Suppressor macrophage (primary cell): ENCODE results near the gene CCDC8.
"Not testable (repeated sequence)": the region's sequence is repeated elsewhere in the genome, so short reads cannot be mapped to it uniquely, and the experiment has no call there.

Experiments
- DNase-seq, 4 experiments: peaks; one replicate each; pipeline ENCODE4 v3.0.0-alpha.2; 2020 to 2022

CCDC8 gene

GRCh38 chr19:46427518-46428045 lies 14.2 kb upstream of the CCDC8 start:
- no peak for DNase-seq

- DNase-seq: peak; percentile 28 to 49 (median 46)
Measured at GRCh38 chr19:46426506-46427162, 13.3 kb upstream of the CCDC8 start.

GRCh38 chr19:46426035-46426505 lies 12.7 kb upstream of the CCDC8 start:
- DNase-seq: no peak

GRCh38 chr19:46423188-46423587 lies 9.8 kb upstream of the CCDC8 start:
- DNase-seq: no peak

DNA sequence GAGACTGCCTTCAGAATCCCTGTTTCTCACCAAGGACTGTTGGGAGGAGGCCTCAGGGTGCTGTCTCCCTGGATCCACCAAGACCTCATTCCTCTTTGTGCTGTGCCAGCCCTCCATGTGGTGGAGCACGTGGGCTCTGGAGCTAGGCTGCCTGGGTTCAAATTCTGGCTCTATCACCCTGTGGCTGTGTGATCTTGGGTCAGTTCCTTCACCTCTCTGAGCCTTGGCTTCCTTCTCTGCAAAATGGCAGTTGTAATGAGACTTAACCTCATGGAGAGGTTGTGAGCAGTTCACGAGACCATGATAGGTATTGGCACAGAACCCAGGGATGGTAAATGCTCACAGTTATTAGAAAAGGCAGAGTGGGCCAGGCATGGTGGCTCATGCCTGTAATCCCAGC lies 9.0 kb upstream of the CCDC8 start:
- no peak for DNase-seq

DNA sequence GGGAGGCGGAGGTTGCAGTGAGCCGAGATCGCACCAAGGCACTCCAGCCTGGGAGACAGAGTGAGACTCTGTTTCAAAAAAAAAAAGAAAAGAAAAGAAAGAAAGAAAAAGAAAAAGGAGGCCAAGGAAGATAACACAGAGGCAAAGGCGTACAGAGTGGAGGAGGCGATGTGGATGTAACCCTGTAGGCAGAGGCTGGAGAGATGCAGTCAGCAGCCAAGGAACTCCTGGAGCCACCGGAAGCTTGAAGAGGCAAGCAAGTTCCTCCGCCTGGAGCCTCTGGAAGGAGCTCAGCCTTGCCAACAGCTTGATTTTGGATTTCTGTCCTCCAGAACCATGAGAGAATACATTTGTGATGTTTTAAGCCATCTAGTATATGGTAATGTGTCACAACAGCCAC lies 6.7 kb upstream of the CCDC8 start:
- no peak for DNase-seq

DNA sequence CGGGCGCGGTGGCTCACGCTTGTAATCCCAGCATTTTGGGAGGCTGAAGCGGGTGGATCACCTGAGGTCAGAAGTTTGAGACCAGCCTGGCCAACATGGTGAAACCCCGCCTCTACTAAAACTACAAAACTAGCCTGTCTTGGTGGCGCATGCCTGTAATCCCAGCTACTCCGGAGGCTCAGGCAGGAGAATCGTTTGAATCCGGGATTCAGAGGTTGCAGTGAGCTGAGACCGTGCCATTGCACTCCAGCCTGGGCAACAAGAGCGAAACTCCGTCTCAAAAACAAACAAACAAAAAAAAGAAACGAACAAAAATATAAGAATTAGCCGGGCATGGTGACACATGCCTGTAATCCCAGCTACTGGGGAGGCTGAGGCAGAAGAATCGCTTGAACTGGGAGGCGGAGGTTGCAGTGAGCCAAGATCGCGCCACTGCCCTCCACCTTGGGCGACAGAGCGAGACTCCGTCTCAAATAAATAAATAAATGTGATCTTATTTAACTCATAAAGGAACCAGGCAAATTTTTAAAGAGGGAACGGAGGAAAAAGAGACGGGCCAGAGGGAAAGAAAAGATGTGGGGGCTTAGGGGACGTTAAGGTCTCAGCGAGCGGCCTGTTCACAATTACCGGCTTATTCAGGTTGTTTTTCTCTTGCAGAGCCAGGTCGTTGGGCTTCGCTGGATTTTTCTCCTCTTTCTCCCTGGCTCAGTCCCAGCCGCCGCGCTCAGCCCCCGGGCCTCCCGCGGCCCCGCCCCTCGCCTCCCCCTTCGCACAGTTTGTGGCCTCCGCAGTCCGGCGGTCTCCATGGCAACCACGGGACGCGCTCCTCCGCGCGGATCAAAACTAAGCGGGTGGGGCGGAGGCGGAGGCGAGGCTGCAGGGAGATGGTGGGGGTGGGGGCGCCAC lies 2.7 kb upstream of the CCDC8 start:
- DNase-seq: peak in 3 of 4 experiments; percentile 21 to 51 (median 43)

DNA sequence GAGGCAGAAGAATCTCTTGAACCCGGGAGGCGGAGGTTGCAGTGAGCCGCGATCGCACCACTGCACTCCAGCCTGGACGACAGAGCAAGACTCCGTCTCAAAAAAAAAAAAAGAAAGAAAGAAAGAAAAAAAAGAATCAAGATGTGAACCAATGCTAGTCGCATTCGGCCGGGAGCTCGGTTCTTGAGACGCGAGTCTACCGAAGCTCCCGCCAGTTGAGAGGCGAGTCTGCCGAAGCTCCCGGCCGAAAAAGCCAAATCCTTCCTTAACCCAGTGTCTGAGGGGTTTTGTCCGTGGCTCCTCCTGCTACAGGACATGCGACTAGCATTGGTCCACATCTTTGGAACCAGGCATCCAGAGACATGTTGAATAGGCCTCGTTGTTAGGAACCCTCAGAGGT lies 1.5 kb upstream of the CCDC8 start:
- not testable (repeated sequence) for DNase-seq

DNA sequence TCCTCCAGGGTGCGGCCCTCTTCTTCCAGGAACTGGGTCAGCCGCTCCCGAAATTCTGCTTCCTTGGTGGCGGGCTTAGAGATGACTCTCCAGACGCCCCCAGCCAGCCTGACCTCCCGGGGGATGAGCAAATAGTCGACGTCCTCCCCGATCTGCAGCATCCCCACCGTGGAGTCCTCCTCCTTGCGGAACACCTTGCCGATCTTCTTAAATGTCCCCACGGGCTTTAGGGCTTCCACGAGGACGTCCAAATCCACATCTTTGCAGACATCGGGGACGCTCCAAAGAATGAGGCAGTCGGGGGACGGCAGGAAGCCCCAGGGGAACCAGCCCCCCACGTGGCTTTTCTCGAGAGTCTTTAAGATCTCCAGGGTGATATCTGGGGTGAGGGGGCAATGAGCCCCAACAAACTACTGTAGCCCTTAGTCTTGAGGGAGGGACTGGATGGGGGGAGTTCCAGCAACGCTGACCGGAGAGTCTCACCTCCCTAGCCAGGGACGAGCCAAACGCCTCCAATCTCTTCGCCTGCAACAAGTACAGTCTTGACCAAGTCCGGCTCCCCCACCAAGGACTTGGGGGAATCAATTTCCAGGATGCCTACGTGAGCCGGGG lies 608 bp downstream of the CCDC8 start:
- no peak for DNase-seq

- no peak for DNase-seq
Measured at GRCh38 chr19:46411925-46412649, 1.3 kb downstream of the CCDC8 start.

DNA sequence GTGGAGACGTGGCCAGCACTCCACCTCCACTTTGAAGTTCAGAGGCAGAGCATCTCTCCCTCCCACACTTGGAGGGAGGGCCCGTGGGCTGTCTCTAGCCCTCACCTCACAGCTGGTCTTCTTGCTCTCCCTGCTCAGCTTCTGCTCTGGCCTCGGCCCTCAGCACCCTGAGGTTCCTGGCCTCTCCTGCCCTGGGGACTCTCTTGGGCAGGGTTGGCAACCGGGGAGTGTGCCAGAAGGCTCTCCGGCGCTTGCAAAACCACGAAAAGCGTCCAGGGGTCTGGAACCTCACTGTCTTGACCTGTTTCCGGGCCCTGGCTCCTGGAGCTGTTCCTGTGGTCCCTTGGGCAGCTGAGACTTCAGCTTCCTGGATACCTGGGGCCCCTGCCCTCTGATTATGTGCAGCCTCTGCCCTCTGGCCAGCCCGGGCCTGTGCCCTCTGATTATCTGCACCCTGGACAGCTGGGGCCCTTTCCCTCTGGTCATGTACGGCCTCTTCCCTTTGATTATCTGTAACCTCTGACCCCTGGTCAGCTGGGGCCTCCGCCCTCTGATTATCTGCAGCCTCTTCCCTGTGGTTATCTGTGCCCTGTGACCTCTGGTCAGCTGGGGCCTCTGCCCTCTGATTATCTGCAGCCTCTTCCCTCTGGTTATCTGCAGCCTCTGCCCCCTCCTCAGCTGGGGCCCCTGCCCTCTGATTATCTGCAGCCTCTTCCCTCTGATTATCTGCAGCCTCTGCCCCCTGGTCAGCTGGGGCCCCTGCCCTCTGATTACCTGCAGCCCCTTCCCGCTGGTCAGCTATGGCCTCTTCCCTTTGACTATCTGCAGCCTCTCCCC lies 2.1 kb downstream of the CCDC8 start:
- DNase-seq: no peak

- no peak for DNase-seq
Measured at GRCh38 chr19:46410205-46411087, 2.9 kb downstream of the CCDC8 start.

DNA sequence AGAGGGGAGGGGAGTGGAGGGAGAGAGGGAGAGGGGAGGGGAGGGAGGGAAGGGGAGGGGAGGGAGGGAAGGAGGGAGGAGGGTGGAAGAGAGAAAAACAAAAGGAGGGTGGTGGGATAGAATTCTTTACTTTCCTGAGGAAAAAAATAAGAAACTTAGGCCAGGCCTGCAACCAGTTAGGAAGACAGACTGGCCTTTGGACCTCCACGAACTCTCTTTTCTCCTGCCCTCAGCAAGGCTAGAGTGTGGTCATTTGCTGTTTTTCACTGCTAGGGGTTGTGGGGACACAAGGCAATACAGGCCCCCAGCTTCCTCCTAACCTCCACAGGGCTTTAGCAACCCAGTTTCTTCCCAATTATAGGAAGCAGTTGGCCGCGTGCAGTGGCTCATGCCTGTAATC lies 4.2 kb downstream of the CCDC8 start:
- DNase-seq: no peak

DNA sequence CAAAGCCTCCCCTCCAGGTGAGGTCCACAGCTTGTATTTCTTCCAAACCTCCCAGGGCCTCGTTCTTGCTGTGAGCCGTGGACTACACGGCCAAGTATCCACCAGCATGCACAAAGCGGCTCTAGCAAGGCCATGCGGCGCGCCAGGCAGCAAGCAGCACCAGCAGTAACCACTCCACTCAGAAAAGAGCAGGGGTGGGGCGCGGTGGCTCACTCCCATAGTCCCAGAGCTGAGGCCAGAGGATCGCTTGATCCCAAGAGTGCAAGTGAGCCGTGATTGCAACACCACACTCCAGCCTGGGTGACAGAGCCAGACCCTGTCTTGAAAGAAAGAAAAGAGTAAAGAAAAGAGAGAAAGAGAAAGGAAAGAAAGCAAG lies 4.7 kb downstream of the CCDC8 start:
- DNase-seq: no peak

- DNase-seq: no peak
Measured at GRCh38 chr19:46407856-46408663, 5.3 kb downstream of the CCDC8 start.

GRCh38 chr19:46406976-46407375 lies 6.4 kb downstream of the CCDC8 start:
- DNase-seq: no peak

GRCh38 chr19:46404753-46405468 lies 8.5 kb downstream of the CCDC8 start:
- DNase-seq: no peak

DNA sequence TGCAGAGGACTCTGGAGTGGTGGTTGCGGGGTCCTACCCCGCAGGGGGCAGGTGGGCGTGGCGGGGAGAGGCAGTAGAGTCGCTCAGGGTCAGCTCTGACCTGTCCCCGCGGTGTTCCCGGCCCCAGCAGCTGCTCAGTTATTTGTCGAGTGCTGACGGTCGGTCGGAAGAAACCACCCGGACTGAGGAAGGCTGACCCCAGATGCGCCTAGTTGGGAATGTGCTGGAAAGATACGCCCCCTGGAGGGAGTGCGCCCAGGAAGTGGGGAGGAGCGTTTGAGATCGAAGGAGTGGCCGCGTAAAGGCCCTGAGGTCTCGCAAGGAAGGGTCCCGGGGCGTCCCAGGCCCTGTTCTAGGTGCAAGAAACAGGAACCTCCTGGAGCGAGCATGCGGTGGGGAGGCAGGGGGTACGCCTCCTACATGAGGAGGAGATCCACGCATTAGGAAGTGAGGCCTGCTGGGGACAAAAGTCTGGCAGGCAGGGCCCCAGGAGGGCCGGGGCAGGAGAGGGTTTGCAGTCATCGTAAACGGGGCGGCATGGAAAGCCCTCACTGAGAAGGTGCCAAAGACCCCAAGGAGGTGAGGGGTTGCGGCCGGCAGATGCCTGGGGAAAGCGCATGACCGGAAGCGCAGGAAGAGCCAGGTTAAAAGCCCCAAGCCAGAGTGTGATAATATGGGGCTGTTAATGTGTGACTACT lies 9.2 kb downstream of the CCDC8 start:
- DNase-seq: peak in 3 of 4 experiments; percentile 22 to 40 (median 29)
